Activated CD4-positive, alpha-beta T cell treated with anti-CD3 and anti-CD28 coated beads, Interleukin-2, amount 50 U/mL, for 1 hour (primary cell): Measurements from ENCODE around the gene AJM1.
"Not testable (repeated sequence)": the region's sequence is repeated elsewhere in the genome, so short reads cannot be mapped to it uniquely, and the experiment has no call there.

Experiments used
- DNase-seq: peaks from one replicate; pipeline ENCODE4 v3.0.0-alpha.2; 2020

AJM1 gene

DNA sequence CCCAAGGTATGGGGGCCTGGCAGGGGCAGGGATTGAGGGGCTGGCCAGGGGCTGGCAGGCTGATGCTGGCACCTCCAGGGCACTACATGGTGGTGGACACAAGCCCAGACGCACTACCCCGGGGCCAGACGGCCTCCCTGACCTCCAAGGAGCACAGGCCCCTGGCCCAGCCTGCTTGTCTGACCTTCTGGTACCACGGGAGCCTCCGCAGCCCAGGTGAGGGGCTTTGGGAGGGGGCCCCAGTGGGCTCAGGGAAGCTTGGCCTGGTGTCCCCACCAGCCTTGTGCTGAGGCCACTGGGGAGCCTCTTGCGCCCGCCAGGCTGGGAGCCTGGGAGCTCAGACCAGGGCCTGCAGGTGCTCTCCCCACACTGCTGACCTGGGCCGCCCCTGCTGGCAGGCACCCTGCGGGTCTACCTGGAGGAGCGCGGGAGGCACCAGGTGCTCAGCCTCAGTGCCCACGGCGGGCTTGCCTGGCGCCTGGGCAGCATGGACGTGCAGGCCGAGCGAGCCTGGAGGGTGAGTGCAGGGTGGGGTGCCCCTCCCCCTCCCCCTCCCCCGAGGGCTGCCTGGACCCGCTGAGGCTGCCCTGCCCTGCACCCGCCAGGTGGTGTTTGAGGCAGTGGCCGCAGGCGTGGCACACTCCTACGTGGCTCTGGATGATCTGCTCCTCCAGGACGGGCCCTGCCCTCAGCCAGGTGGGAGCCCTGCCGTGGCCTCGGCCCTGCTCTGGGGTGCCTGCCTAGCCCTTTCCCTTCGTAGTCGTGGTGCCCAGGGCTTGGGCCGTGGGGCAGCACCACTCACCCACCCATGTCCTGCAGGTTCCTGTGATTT, 15.5 kb downstream of the AJM1 start:
- DNase-seq = no peak

DNA sequence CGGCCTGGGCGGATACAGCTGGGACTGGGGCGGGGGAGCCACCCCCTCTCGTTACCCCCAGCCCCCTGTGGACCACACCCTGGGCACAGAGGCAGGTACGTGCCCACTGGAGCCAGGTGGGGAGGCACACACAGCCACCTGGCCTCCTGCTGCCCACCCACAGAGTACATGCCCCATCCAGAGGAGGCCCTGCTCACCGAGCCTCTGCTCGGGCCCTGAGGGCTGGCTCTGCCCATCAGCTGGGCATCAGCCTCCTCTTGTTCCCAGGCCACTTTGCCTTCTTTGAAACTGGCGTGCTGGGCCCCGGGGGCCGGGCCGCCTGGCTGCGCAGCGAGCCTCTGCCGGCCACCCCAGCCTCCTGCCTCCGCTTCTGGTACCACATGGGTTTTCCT, 16.2 kb downstream of the AJM1 start:
- DNase-seq = no peak

DNA sequence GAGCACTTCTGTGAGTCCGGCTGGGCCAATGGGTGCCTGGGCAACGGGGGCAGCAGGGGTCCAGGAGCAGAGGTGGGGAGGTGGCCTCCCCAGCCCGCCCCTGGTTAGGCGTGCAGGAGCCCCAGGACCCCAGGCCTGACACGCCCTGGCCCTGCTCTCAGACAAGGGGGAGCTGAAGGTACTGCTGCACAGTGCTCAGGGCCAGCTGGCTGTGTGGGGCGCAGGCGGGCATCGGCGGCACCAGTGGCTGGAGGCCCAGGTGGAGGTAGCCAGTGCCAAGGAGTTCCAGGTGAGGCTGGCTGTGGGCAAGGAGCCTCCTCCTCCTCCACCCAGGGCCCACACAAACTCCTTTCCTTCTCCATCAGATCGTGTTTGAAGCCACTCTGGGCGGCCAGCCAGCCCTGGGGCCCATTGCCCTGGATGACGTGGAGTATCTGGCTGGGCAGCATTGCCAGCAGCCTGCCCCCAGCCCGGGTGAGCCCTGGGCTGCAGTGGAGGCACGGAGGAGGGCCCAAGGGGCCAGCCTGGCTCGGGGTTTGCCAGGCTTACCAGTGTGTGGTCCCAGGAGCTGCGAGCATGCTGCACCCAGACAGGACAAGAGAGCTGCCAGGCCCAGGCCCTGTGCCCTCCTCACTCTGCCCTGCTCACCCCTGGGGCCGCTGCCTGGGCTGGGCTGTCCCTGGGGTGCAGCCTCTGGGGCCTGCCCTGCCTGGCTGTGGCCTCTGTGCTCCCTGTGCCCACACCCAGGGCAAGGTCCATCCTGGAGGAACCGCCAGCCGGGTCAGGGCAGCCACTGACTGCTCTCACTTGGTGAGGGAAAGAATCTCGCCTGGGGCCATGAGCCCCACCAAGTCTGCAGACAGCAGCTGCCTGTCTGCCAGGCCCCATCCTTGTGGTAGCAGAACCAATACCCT, 16.8 kb downstream of the AJM1 start:
- DNase-seq = no peak

DNA sequence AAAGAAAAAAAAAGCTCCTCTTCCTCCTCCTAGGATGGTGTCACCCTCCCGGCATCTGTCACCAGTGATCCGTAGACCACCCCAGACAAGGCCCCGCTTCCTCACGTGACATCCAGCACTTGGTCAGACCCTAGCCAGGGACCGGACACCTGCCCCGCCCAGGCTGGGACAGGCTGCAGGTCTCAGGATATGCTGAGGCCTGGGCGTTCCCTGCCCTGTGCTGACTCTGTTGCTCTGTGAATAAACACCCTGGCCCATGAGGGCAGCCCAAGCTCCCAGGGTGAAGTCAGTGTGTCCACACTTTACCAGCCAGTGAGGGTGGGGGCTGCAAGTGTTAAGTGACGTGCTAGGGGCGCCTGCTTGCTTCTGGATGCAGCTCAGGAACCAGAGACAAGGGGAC, 18.3 kb downstream of the AJM1 start:
- no peak for DNase-seq

DNA sequence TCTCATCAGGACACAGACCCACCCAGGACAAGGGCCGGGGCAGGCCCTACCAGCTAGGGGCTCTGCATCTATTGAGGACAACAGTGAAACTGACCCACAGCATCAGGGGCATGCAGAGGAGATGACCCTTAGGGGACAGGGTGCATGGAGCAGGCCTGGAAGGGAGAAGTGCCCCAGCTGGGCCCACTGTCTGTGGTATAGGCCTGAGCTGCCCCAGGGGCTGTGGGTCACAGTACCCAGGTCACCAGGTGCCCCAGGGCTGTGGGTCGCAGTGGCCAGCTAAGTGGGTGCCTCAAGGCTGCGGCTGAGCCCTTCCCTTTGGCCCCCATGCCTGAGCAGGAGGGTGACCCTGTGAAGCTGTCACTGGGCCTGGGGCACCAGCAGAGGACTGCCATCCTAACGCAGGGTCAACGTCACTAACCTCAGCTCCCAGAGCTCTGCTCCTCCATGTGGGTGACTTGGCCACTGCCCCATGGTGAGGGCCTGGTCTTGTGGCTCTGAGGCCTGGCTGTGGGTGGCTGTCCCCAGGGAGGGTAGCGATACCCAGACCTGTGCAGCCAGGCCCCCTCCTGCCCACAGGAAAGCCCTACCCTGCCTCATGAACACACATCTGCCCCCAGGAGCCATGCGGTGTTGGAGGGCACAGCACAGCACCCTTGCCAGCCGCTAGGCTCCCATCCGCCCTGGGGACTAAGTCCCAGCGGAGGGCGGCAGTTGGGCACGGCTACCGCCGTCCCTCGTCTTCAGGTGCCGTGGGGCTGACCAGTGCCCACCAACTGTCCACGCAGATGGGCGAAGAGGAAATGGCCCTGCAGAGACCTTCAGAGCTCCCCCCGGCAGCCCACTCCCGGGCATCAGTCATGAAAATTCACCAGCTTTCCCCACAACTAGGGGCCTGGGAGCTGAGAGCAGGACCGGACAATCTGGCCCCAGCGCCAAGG, 18.9 kb downstream of the AJM1 start:
- DNase-seq = no peak

DNA sequence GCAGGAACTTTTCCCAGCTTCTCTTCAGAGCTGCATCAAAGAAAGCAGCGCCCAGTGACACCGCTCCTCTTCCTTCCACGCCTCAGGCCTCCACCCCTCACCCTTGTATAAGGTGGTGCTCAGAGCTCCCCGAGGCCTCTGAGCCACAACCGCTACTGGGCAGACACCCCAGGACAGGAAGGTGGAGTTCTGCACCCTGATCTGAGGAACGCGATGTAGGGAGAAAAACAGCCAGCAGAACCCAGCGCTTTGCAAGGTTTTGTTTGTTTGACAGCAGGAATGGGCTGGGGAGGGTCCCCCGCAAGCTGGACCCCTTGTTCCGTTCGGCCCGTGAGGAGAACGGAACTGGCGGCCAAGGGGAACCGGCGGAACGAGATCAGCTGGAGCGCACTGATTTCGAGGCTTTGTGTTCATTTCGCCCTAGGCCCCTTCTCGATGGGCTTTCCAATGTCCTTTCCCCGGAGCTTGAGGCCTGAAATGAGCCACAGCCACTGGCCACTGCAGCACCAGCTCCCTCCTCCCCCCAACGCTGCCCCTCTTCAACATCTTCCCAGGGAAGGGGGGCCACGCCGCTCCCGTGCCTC, 19.7 kb downstream of the AJM1 start:
- no peak for DNase-seq

DNA sequence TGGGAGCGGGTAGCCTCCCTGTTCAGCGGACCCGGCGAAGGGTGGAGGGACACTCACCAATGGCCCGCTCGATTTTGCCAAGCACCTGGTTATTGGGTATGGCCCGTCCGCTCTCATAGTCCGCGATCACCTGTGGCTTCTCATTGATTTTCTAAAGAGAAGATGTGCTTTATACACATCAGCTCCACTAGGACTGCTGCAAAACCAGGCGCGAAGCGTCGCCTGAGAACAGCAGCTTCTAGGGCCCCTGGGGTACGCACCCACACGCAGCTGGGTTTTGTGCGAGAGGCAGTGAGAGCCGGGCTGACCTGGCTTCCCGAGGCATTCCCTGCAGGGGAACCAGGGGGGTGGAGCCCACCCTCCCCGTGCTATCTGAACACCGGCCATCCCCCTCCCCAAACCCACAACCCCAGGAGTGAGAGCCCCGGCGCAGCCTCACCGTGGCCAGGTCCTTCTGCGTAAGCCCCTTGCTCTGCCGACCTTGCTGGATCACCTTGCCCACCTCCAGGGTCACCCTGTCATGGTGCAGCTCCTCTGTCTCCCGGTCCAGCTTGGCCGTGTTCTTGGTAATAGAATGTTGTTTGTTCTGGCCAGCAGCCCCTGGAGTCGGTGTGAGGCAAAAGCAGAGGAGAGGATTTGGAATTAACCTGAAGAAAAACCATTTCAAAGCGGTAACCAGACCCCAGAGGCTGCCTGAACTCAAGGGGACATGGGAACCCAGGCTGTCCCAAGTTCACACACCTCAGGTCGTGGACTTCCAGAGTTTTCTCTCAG, 20.8 kb downstream of the AJM1 start:
- no peak for DNase-seq

DNA sequence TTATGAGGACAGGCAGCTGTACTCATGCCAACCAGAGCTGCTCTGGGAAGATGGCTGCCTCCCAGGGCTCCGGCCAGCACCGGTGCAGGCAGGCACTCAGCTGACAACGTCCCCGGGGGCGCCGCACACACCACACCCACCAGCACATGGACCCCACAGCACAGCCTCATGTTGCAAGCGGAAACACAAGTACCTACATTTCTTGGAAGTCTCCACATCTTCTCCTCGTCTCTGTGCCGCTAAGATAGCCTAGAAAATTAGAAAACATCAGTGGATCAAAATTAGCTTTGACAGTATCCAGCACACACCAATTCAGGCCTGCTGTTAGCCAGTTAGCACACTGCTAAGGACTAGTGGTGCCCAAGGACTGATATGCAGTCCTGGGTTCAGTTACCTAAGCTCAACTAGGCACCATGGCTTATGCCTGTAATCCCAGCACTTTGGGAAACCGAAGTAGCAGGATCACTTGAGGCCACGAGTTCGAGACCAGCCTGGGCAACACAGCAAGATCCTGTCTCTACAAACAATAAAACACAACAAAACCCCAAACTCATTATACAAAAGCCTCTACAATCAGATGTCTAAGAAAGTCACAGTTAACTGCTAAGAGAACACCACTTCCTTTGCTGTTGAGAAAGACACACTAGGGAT, 21.5 kb downstream of the AJM1 start:
- DNase-seq = no peak

DNA sequence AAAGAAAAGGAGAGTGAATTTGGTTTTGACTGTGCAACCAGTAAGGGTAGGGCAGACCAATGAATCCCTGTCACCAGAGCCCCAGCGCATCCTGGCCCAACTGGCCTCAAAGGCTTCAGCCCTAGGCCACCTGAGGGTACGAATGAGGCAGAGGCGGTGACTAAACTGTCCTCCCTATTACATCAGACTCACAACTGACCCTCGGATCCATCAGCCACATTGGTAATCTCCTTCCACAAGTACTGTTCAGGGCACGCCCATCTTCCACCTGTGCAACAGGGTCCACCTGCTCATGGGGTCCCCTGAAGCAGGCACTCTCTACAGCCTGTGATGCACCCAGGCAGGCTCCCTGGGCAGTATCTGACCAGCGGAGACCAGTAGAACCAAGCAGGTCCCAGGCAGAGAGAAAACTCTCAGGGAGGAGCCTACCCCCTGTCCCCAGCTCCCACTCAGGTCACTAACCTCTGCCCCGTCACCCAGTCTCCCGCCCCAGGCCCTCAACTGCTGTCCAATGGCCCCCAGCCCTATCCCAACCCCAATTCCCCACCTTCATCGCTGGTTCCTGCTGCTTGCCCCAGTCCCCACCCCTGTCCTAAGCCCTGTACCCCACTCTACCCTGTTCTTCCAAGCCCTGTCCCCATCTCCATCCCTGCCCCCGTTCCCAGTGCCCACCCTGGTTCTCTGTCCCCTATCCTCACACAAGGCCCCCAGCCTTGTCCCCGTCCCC, 22.9 kb downstream of the AJM1 start:
- no peak for DNase-seq

DNA sequence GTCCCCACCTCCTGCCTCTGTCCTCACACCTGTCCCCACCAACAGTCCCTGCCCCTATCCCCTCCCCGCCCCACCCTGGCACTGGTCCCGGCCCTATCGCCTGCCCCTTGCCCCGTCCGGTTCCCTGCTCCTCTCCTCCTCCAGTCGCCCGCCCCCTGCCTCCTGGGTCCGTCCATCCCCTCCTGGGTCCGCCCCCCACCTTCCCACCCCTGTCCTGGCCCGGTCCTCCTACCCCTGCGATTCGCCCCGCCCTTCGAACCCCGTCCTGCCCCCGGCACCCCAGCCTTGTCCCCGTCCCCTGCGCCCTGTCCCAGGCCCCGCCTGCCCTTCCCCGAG, 23.5 kb downstream of the AJM1 start:
- DNase-seq = no peak

DNA sequence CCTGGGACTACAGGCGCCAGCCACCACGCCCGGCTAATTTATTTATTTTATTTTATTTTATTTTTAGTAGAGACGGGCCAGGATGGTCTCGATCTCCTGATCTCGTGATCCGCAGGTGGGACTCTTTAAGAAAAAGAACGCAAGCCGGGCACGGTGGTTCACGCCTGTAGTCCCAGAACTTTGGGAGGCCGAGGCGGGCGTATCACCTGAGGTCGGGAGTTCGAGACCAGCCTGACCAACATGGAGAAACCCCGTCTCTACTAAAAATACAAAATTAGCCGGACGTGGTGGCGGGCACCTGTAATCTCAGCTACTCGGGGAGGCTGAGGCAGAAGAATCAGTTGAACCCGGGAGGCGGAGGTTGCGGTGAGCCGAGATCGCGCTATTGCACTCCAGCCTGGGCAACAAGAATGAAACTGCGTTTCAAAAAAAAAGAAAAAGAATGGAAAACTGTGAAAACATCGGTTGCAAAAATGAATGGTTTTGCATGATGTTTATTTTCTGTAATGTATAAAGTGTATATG, 24.7 kb downstream of the AJM1 start:
- not testable (repeated sequence) for DNase-seq

DNA sequence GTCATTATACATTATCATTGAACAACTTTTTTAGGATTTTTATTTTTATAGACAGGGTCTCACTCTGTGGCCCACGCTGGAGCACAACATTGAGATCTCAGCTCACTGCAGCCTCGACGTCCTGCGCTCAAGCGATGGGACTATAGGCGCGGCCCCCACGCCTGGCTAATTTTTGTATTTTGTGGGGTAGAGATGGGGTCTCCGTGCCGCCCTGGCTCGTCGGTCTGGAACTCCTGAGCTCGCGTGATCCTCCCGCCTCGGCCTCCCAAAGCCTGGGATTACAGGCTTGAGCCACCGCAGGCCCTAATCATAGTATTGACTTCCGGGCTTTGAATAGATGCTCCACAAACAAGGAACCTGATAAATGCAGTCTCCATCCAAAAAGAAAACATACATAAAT, 25.2 kb downstream of the AJM1 start:
- DNase-seq = no peak

DNA sequence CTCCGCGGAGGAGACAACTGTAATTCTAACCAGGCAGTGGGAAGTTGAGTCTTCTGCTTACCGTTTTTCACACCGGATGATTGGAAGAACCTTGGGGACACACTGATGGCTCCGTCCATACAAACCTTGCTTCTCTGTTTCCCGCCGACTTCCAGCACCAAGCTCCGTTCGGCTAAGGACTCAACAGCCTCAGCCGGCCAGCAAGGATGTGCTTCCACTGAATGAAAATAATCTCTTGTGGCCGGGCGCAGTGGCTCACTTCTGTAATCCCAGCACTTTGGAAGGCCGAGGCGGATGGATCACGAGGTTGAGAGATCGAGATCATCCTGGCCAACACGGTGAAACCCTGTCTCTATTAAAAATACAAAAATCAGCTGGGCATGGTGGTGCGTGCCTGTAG, 25.6 kb downstream of the AJM1 start:
- no peak for DNase-seq

DNA sequence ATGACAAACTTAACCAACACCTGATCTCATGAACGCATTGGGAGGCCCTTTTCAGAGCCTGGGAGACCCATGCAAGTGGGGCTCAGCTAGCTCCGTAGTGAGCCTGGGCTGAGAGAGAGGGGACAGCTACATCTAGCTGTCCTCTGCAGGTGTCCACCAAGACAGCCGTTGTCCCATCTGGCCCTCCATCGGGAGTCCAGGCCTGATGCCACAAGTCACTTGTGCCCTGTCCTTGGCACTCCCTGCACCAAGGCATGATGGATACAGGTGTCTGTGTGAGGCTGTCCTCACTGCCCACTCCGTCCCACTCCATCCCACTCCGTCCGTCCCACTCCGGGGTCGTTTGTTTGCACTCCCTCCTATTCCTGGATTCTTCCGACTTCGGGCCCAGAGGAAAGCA, 26.4 kb downstream of the AJM1 start:
- no peak for DNase-seq

DNA sequence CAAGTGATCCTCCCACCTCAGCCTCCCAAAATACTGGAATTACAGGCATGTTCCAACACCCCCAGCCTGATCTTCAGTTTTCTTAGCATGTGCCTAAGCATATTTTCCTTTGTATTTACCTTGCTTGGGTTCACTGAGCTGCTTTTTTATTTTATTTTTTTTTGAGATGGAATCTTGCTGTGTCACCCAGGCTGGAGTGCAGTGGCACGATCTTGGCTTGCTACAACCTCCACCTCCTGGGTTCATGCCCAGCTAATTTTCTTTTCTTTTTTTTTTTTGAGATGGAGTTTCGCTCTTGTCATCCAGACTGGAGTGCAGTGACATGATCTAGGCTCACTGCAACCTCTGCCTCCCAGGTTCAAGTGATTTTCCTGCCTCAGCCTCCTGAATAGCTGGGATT, 27.3 kb downstream of the AJM1 start:
- not testable (repeated sequence) for DNase-seq

DNA sequence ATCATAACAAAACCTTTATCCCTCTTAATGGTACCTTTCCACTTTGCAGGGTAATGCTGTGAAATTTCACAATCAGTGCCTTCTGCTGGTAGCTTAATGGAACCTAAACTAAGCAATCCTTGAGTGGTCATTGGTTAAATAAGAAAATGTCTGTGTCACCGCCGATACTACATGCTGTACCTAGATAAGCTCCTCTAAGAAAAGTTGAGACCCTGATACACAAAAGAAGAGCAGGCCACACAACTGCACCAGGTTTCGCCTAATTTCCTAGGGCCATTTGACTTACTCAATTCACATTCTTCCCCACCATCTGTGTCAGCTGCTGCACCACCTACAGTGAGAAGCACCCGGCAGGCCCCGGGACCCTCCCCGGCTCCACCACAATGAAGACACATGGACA, 32.9 kb downstream of the AJM1 start:
- no peak for DNase-seq

DNA sequence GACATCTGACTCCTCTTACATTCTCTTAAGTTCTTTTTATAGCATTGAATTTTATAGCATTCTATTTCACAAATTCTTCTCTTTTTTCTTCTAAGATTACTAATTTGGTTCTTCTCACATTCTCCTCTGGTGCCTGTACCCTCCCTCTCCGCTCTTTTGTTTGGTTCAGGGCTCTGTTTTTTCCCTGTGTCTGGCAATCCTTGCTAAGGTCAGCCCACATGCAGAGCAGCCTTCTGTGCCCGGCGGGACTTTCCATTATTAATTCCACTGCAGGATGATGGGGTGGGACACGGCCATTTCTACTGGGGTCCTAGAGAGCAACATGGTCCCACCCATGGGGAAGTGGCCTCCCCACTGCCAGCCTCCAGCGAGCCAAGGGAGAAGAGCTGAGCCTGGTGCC, 34.2 kb downstream of the AJM1 start:
- DNase-seq = no peak

DNA sequence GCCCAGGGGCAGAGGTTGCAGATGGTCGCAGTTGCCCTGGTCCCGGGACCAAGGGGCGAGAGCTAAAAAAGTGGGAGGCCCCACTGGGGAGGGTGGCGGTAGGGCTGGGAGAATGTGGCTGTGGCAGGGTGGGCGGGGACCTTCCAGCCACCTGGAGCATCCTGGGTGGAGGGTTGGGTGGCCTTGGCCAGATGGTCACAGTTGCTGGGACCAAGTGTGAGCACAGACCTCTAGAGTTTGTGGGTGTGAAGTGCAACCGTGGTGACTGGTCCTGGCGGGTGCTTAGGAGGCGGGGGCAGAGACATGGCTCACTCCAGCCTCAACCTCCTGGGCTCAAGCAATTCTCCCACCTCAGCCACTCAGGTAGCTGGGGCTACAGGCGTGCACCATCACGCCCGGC, 38.4 kb downstream of the AJM1 start:
- DNase-seq = no peak

DNA sequence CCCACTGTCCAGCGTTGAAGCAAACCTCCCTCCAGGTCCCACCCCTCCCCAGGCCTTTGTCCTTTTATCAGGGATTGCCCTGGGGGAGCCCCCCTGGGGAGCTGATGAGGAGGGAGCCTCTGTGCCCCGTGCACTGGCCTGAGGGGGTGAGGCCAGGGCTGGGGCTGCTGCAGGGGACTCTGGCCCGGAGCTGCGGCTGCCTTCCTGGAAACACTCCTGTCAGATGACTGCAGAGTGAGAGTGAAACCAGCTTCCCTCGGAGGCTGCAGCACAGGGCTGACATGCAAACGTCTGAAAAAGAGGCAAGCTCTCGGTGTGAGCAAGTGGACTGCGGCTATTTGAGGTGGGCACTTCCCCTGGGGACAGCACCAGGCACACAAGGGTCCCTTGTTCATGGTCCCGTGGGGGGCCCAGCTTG, 39.4 kb downstream of the AJM1 start:
- peak; percentile 23 for DNase-seq
